ENCODE results near the gene VWA5B1. TPM values are rescaled to one million over a fixed set of nuclear protein-coding genes. Genes with fewer than 3 reads are reported as not detected.
A peak's percentile ranks its signal among the peaks of the same experiment; 100 is the strongest.

The VWA5B1 gene
- total RNA-seq, 2 donors from 2014 or later: 0.44 TPM; not detected in 1

DNA sequence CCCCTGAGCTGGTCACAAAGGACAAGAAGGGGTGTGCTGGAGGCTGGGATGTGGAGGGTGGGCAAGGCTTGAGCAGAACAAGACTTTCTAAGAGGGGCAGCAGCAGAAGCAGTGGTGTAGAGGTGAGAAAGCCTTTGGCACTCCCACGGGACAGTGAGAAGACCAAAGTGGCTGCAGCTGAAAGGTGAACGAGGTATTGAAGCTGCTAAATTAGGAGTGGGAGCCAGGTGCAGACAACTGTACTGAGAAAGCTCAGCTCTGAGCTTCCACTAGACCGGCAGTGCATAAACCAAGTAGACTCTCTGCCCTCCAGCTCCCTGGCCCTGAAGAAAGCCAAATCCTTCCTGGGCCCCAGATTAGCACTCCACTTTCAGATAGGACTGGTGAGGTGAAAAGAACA, 93.0 kb downstream of the VWA5B1 start:
- Mint-ChIP-seq H3K27me3 (ENCODE audit: insufficient read depth) (peaks cover 76% of the 10 kb centered on the region), H3K4me3 (no peak overlapping the region), H3K9me3 (no peaks in the 10 kb centered on the region), H3K27ac (no peak overlapping the region), H3K4me1 (peaks cover 16% of the 10 kb centered on the region), H3K36me3 (ENCODE audit: low read depth) (no peaks in the 10 kb centered on the region)
- peaks cover 3% of the 10 kb centered on the region for H3K4me1 ChIP-seq (ENCODE audit: control insufficient read depth, insufficient read depth, low read length)
- 75 to 97% methylated on average over 3 of the region's 3 CpGs for whole genome bisulfite sequencing, 2 experiments (ENCODE audit: insufficient coverage in 1 of 2, insufficient read length in 1 of 2)
- peaks cover 49% of the 10 kb centered on the region for H3K27me3 ChIP-seq (ENCODE audit: control insufficient read depth, insufficient read depth, low read length, poor library complexity, severe bottlenecking)
- peak; percentile 34 for DNase-seq
- H3K9ac ChIP-seq (ENCODE audit: extremely low read depth, low read length, poor library complexity, severe bottlenecking): no peak overlapping the region
- no peak overlapping the region for H3K27ac ChIP-seq (ENCODE audit: low read depth, low read length)
- H3K36me3 ChIP-seq (ENCODE audit: control insufficient read depth, insufficient read depth, low read length): no peaks in the 10 kb centered on the region
- H3K9me3 ChIP-seq (ENCODE audit: control insufficient read depth, low read length): no peaks in the 10 kb centered on the region
- TF ChIP-seq, protein P1, sequence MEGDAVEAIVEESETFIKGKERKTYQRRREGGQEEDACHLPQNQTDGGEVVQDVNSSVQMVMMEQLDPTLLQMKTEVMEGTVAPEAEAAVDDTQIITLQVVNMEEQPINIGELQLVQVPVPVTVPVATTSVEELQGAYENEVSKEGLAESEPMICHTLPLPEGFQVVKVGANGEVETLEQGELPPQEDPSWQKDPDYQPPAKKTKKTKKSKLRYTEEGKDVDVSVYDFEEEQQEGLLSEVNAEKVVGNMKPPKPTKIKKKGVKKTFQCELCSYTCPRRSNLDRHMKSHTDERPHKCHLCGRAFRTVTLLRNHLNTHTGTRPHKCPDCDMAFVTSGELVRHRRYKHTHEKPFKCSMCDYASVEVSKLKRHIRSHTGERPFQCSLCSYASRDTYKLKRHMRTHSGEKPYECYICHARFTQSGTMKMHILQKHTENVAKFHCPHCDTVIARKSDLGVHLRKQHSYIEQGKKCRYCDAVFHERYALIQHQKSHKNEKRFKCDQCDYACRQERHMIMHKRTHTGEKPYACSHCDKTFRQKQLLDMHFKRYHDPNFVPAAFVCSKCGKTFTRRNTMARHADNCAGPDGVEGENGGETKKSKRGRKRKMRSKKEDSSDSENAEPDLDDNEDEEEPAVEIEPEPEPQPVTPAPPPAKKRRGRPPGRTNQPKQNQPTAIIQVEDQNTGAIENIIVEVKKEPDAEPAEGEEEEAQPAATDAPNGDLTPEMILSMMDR (conservative IDR thresholded peaks at IDR 0.05): no peak
- no peak overlapping the region for H3K4me3 ChIP-seq (ENCODE audit: low read length)

DNA sequence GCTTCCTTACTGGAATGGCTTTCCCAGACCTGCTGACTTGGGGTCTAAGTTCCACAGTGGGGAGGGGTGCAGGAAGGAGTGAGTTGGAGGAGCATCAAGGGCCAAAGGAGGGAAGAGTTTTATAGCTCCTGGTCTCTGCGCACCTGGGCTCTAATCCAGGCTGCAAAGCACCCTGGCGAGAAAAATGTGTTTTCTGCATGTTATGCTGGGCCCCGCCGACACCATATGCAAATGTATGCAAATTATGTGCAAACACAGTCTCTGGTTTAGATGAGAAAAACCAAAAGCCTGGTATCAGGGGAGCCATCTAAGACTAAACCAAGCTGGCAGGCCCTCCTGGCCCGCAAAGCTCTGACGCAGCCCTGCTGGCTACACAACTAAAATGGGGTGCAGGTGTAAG, 95.0 kb downstream of the VWA5B1 start:
- TF ChIP-seq, protein P1 (conservative IDR thresholded peaks at IDR 0.05): no peak
- Mint-ChIP-seq H3K27ac (no peak overlapping the region), H3K36me3 (ENCODE audit: low read depth) (no peaks in the 10 kb centered on the region), H3K9me3 (no peaks in the 10 kb centered on the region), H3K4me1 (peaks cover 11% of the 10 kb centered on the region), H3K27me3 (ENCODE audit: insufficient read depth) (peaks cover 79% of the 10 kb centered on the region), H3K4me3 (no peak overlapping the region)
- H3K9me3 ChIP-seq (ENCODE audit: control insufficient read depth, low read length): no peaks in the 10 kb centered on the region
- WGBS, 2 experiments (ENCODE audit: insufficient coverage in 1 of 2, insufficient read length in 1 of 2): 68 to 77% methylated on average over 4 to 6 of the region's 6 CpGs
- no peak overlapping the region for H3K4me3 ChIP-seq (ENCODE audit: low read length)
- no peak overlapping the region for H3K27ac ChIP-seq (ENCODE audit: low read depth, low read length)
- H3K9ac ChIP-seq (ENCODE audit: extremely low read depth, low read length, poor library complexity, severe bottlenecking): no peak overlapping the region
- no peaks in the 10 kb centered on the region for H3K36me3 ChIP-seq (ENCODE audit: control insufficient read depth, insufficient read depth, low read length)
- DNase-seq: peak; percentile 65
- H3K4me1 ChIP-seq (ENCODE audit: control insufficient read depth, insufficient read depth, low read length): peaks cover 3% of the 10 kb centered on the region
- peaks cover 55% of the 10 kb centered on the region for H3K27me3 ChIP-seq (ENCODE audit: control insufficient read depth, insufficient read depth, low read length, poor library complexity, severe bottlenecking)

DNA sequence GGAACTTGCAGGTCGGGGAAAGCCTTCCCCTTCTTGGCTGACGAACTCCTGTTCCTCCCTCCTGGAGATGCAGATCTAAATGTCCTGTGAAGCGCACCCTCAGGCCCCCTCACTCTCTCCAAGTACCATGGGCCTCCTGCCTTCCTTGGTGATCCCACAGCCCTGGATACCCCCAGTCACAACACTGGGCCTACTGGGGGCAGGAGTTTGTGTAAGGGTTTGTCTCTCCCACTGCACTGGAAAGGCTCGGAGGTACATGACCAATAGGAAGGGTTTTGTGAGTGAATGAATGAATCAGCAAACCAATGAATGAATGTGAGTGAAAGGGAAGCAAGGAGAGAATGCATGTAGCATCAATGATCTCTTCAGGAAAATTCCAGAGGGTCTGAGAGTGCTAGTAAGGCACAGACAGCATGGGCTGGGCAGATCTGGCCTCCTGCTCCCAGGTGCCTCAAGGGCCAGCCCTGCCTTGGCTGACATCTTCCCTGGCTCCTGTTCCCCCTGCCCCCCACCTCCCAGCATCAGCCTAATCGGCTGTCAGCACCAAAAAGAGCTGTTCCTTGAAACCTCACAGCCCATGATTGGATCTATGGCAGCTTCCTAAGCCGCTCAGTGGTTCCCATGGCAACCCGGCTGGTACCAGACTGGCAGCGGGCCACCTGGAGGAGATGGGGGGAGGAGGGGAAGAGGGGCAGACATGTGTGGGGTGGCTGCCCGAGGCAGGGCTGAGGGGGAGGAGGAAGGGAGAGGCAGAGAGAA, 95.8 kb downstream of the VWA5B1 start:
- H3K27me3 Mint-ChIP-seq (ENCODE audit: insufficient read depth): peaks cover 79% of the 10 kb centered on the region

More for the DNA sequence above, 95.8 kb downstream of the VWA5B1 start:
- Mint-ChIP-seq H3K36me3 (ENCODE audit: low read depth) (no peaks in the 10 kb centered on the region), H3K4me1 (peaks cover 8% of the 10 kb centered on the region), H3K4me3 (no peak overlapping the region), H3K27ac (no peak overlapping the region), H3K9me3 (no peaks in the 10 kb centered on the region)
- no peaks in the 10 kb centered on the region for H3K36me3 ChIP-seq (ENCODE audit: control insufficient read depth, insufficient read depth, low read length)
- TF ChIP-seq, protein P1 (conservative IDR thresholded peaks at IDR 0.05): no peak
- H3K27ac ChIP-seq (ENCODE audit: low read depth, low read length): no peak overlapping the region
- H3K4me3 ChIP-seq (ENCODE audit: low read length): no peak overlapping the region
- no peaks in the 10 kb centered on the region for H3K9me3 ChIP-seq (ENCODE audit: control insufficient read depth, low read length)
- peaks cover 64% of the 10 kb centered on the region for H3K27me3 ChIP-seq (ENCODE audit: control insufficient read depth, insufficient read depth, low read length, poor library complexity, severe bottlenecking)
- DNase-seq: peak; percentile 49
- H3K9ac ChIP-seq (ENCODE audit: extremely low read depth, low read length, poor library complexity, severe bottlenecking): no peak overlapping the region
- peaks cover 3% of the 10 kb centered on the region for H3K4me1 ChIP-seq (ENCODE audit: control insufficient read depth, insufficient read depth, low read length)
- WGBS, 2 experiments (ENCODE audit: insufficient coverage in 1 of 2, insufficient read length in 1 of 2): 66 to 72% methylated on average over 8 to 9 of the region's 9 CpGs
